ENCODE results near the gene LSM4.

- TF ChIP-seq POLR2AphosphoS5 (IDR thresholded peaks at IDR 0.05) = no peak
- TF ChIP-seq CTCF (IDR thresholded peaks at IDR 0.05) = no peak
- no peak for TF ChIP-seq EP300 (IDR thresholded peaks at IDR 0.05)
Measured at GRCh38 chr19:18301718-18302111, 21.2 kb downstream of the LSM4 start.

Measured in sigmoid colon (tissue), 4 donors.